Measurements from ENCODE around the gene ATP6V1E1. TPM values are rescaled to one million over a fixed set of nuclear protein-coding genes. Genes with fewer than 3 reads are reported as not detected.
A peak's percentile ranks its signal among the peaks of the same experiment; 100 is the strongest.

The ATP6V1E1 gene
- polyA plus RNA-seq, 3 donors = 114 to 147 (median 144) TPM

GRCh38 chr22:17589810-17590375, 38.7 kb downstream of the ATP6V1E1 start:
- H3K27ac Mint-ChIP-seq = peak overlapping the region in 3 of 7 donors; percentile 37 to 46 (median 39)
- H3K4me3 ChIP-seq (replicated peaks in 1 of 3; ENCODE audit: low read depth in 2 of 3, low read length in 3 of 3) = no peak overlapping the region
- peaks cover 0 to 1% (median 0%) of the 10 kb centered on the region in 3 donors for H3K27me3 Mint-ChIP-seq (ENCODE audit: low read depth in 3 of 3)
- intact Hi-C loops (cut with micrococcal nuclease) = no loop called here
- no peak overlapping the region for H2AFZ ChIP-seq (ENCODE audit: insufficient read depth, low read depth, low read length, poor library complexity, severe bottlenecking)
- 96% methylated on average over 6 of the region's 10 CpGs for WGBS (ENCODE audit: insufficient coverage)
- no peaks in the 10 kb centered on the region for H3K27me3 ChIP-seq (ENCODE audit: control insufficient read depth in 2 of 2, insufficient read depth in 2 of 2, low read length in 2 of 2)
- H3K27ac ChIP-seq (ENCODE audit: low read depth in 1 of 2, low read length in 2 of 2) = no peak overlapping the region
- H3K4me1 Mint-ChIP-seq = no peaks in the 10 kb centered on the region
- H3K36me3 ChIP-seq (replicated peaks in 1 of 2; ENCODE audit: control insufficient read depth in 1 of 2, insufficient read depth in 2 of 2, low read length in 2 of 2) = peaks cover 49 to 54% of the 10 kb centered on the region in 2 donors
- peaks cover 3% of the 10 kb centered on the region for H4K20me1 ChIP-seq (ENCODE audit: insufficient read depth, low read length)
- H3K4me2 ChIP-seq (replicated peaks; ENCODE audit: extremely low read depth, low read length, poor library complexity, severe bottlenecking) = no peak overlapping the region
- H3K36me3 Mint-ChIP-seq = peaks cover 41 to 52% of the 10 kb centered on the region in 2 donors
- no peak overlapping the region for H3K9ac ChIP-seq (ENCODE audit: insufficient read depth, low read length, poor library complexity, severe bottlenecking)
- H3K79me2 ChIP-seq (ENCODE audit: insufficient read depth, low read length) = no peaks in the 10 kb centered on the region
- no peak for DNase-seq
- no peaks in the 10 kb centered on the region for H3K9me3 Mint-ChIP-seq
- TF ChIP-seq CTCF (IDR thresholded peaks at IDR 0.05) = no peak
- H3K4me1 ChIP-seq (ENCODE audit: control insufficient read depth in 1 of 2, insufficient read depth in 2 of 2, low read length in 2 of 2) = no peaks in the 10 kb centered on the region
- no peak overlapping the region for H3K4me3 Mint-ChIP-seq
- no peaks in the 10 kb centered on the region for H3K9me3 ChIP-seq (replicated peaks in 1 of 2; ENCODE audit: control insufficient read depth in 1 of 2, insufficient read depth in 1 of 2, low read length in 2 of 2)

GRCh38 chr22:17588606-17589005, 39.9 kb downstream of the ATP6V1E1 start:
- WGBS (ENCODE audit: insufficient coverage) = 95% methylated on average over 6 of the region's 11 CpGs
- Histone ChIP-seq H3K36me3 (replicated peaks in 1 of 2; ENCODE audit: control insufficient read depth in 1 of 2, insufficient read depth in 2 of 2, low read length in 2 of 2) (peaks cover 36 to 41% of the 10 kb centered on the region in 2 donors), H3K4me3 (replicated peaks in 1 of 3; ENCODE audit: low read depth in 2 of 3, low read length in 3 of 3) (no peak overlapping the region), H3K4me1 (ENCODE audit: control insufficient read depth in 1 of 2, insufficient read depth in 2 of 2, low read length in 2 of 2) (no peaks in the 10 kb centered on the region), H3K27ac (ENCODE audit: low read depth in 1 of 2, low read length in 2 of 2) (no peak overlapping the region), H3K27me3 (ENCODE audit: control insufficient read depth in 2 of 2, insufficient read depth in 2 of 2, low read length in 2 of 2) (no peaks in the 10 kb centered on the region), H3K9ac (ENCODE audit: insufficient read depth, low read length, poor library complexity, severe bottlenecking) (no peak overlapping the region), H3K4me2 (replicated peaks; ENCODE audit: extremely low read depth, low read length, poor library complexity, severe bottlenecking) (no peak overlapping the region), H2AFZ (ENCODE audit: insufficient read depth, low read depth, low read length, poor library complexity, severe bottlenecking) (no peak overlapping the region), H3K9me3 (replicated peaks in 1 of 2; ENCODE audit: control insufficient read depth in 1 of 2, insufficient read depth in 1 of 2, low read length in 2 of 2) (no peaks in the 10 kb centered on the region), H4K20me1 (ENCODE audit: insufficient read depth, low read length) (no peaks in the 10 kb centered on the region), H3K79me2 (ENCODE audit: insufficient read depth, low read length) (no peaks in the 10 kb centered on the region)
- no peak for TF ChIP-seq CTCF (IDR thresholded peaks at IDR 0.05)
- Mint-ChIP-seq H3K27ac (peak overlapping the region in 1 of 7 donors; percentile 13), H3K36me3 (peaks cover 31 to 39% of the 10 kb centered on the region in 2 donors), H3K9me3 (peaks cover 0 to 2% (median 0%) of the 10 kb centered on the region in 7 donors), H3K4me1 (no peaks in the 10 kb centered on the region), H3K4me3 (no peak overlapping the region), H3K27me3 (ENCODE audit: low read depth in 3 of 3) (peaks cover 0 to 1% (median 1%) of the 10 kb centered on the region in 3 donors)
- intact Hi-C loops (cut with micrococcal nuclease) = no loop called here
- no peak for DNase-seq

All from CD14-positive monocyte (primary cell).